HEK293 (cell line): ENCODE data around the gene TFG.

Experiments
- CTCF ChIA-PET: fragments of 350-600 bp; formaldehyde crosslinking; extraction: SDS; loops from one replicate; lab custom pipeline; 2021; ENCODE audit warnings: antibody characterized with exemption; lab: Yijun Ruan, JAX
- POLR2A ChIA-PET: fragments of 300-600 bp; formaldehyde crosslinking; extraction: SDS; loops from one replicate; lab custom pipeline; 2020; ENCODE audit warnings: antibody characterized with exemption, inconsistent platforms; lab: Yijun Ruan, JAX
- H3K27ac ChIP-seq: fragments of 200-500 bp; sonication (Bioruptor generic); 2 replicates; pipeline ENCODE4 v1.5.1; 2014; ENCODE audit warnings: low read depth, low read length, control low read depth, inconsistent platforms; ENCODE audit errors: extremely low read depth
- H3K36me3 ChIP-seq, 2 experiments: fragments of 200-500 bp in 1 of 2; sonication (Bioruptor generic) in 1 of 2; 1 replicate in 1 of 2; 2 replicates in 1 of 2; pipeline ENCODE4 v1.5.1; 2014 to 2017; ENCODE audit warnings: inconsistent platforms in 2 of 2, low read length in 2 of 2; ENCODE audit not compliant: control insufficient read depth in 2 of 2, insufficient read depth in 1 of 2
- H3K4me1 ChIP-seq: fragments of 200-500 bp; sonication (Bioruptor generic); 2 replicates; pipeline ENCODE4 v1.5.1; 2014; ENCODE audit warnings: mild to moderate bottlenecking, low read length, inconsistent platforms; ENCODE audit not compliant: control insufficient read depth, insufficient read depth
- H3K4me3 ChIP-seq: 2 replicates; pipeline ENCODE4 v1.5.1; 2011; ENCODE audit warnings: low read depth, mild to moderate bottlenecking, control low read depth, low read length, moderate library complexity
- H3K9me3 ChIP-seq: fragments of 200-500 bp; sonication (Bioruptor generic); 2 replicates; pipeline ENCODE4 v1.5.1; 2014; ENCODE audit warnings: low read depth, low read length, inconsistent platforms; ENCODE audit not compliant: control insufficient read depth, insufficient read depth
- ZBTB20 ChIP-seq: fragments of 450-650 bp; formaldehyde crosslinking; IDR thresholded peaks from 2 replicates; pipeline ENCODE4 v1.5.1; 2016; ENCODE audit warnings: missing biosample characterization, missing genetic modification characterization
- ZEB2 ChIP-seq: fragments of 450-650 bp; formaldehyde crosslinking; IDR thresholded peaks from 2 replicates; pipeline ENCODE4 v1.5.1; 2016; ENCODE audit warnings: missing biosample characterization, missing genetic modification characterization
- ZNF10 ChIP-seq: fragments of 450-650 bp; formaldehyde crosslinking; IDR thresholded peaks from 2 replicates; pipeline ENCODE4 v1.5.1; 2017; ENCODE audit warnings: missing biosample characterization, missing genetic modification characterization
- ZNF202 ChIP-seq: fragments of 450-650 bp; formaldehyde crosslinking; IDR thresholded peaks from 2 replicates; pipeline ENCODE4 v1.5.1; 2016; ENCODE audit warnings: missing biosample characterization, missing genetic modification characterization, borderline replicate concordance
- ZNF214 ChIP-seq: fragments of 450-650 bp; formaldehyde crosslinking; IDR thresholded peaks from 2 replicates; pipeline ENCODE4 v1.5.1; 2017; ENCODE audit warnings: missing biosample characterization, mild to moderate bottlenecking, missing genetic modification characterization, borderline replicate concordance
- ZNF221 ChIP-seq: fragments of 450-650 bp; formaldehyde crosslinking; IDR thresholded peaks from 2 replicates; pipeline ENCODE4 v1.5.1; 2017; ENCODE audit warnings: missing biosample characterization, missing genetic modification characterization, borderline replicate concordance
- ZNF248 ChIP-seq: fragments of 450-650 bp; formaldehyde crosslinking; IDR thresholded peaks from 2 replicates; pipeline ENCODE4 v1.5.1; 2017; ENCODE audit warnings: missing biosample characterization, missing genetic modification characterization
- ZNF26 ChIP-seq: fragments of 450-650 bp; formaldehyde crosslinking; IDR thresholded peaks from 2 replicates; pipeline ENCODE4 v1.5.1; 2016; ENCODE audit warnings: missing biosample characterization, missing genetic modification characterization
- ZNF311 ChIP-seq: fragments of 450-650 bp; formaldehyde crosslinking; IDR thresholded peaks from 2 replicates; pipeline ENCODE4 v1.5.1; 2017; ENCODE audit warnings: missing biosample characterization, missing genetic modification characterization, borderline replicate concordance
- ZNF416 ChIP-seq: fragments of 450-650 bp; formaldehyde crosslinking; IDR thresholded peaks from 2 replicates; pipeline ENCODE4 v1.5.1; 2016; ENCODE audit warnings: missing biosample characterization, missing genetic modification characterization
- ZNF501 ChIP-seq: fragments of 450-650 bp; formaldehyde crosslinking; IDR thresholded peaks from 2 replicates; pipeline ENCODE4 v1.5.1; 2016; ENCODE audit warnings: missing biosample characterization, missing genetic modification characterization
- ZNF621 ChIP-seq: fragments of 450-650 bp; formaldehyde crosslinking; IDR thresholded peaks from 2 replicates; pipeline ENCODE4 v1.5.1; 2017; ENCODE audit warnings: missing biosample characterization, missing genetic modification characterization
- ZNF626 ChIP-seq: fragments of 450-650 bp; sonication (Bioruptor Pico); formaldehyde crosslinking; IDR thresholded peaks from 2 replicates; pipeline ENCODE4 v1.5.1; 2018; ENCODE audit warnings: missing biosample characterization, missing genetic modification characterization, inconsistent platforms
- ZNF629 ChIP-seq: fragments of 450-650 bp; formaldehyde crosslinking; IDR thresholded peaks from 2 replicates; pipeline ENCODE4 v1.5.1; 2017; ENCODE audit warnings: missing biosample characterization, missing genetic modification characterization
- ZNF707 ChIP-seq: fragments of 450-650 bp; formaldehyde crosslinking; IDR thresholded peaks from 2 replicates; pipeline ENCODE4 v1.5.1; 2016; ENCODE audit warnings: missing biosample characterization, missing genetic modification characterization
- ZNF843 ChIP-seq: fragments of 450-650 bp; formaldehyde crosslinking; IDR thresholded peaks from 2 replicates; pipeline ENCODE4 v1.5.1; 2016; ENCODE audit warnings: missing biosample characterization, missing genetic modification characterization
- ZSCAN5A ChIP-seq: fragments of 450-650 bp; formaldehyde crosslinking; IDR thresholded peaks from 2 replicates; pipeline ENCODE4 v1.5.1; 2016; ENCODE audit warnings: missing biosample characterization, missing genetic modification characterization
- TF ChIP-seq, protein P1 (sequence below): fragments of 450-650 bp; formaldehyde crosslinking; conservative IDR thresholded peaks from 2 replicates; pipeline ENCODE4 v1.5.1; 2016; ENCODE audit warnings: low read depth, missing biosample characterization, missing genetic modification characterization
- TF ChIP-seq, protein P2 (sequence below): fragments of 450-650 bp; formaldehyde crosslinking; optimal IDR thresholded peaks from 2 replicates; pipeline ENCODE3; 2016; ENCODE audit warnings: missing biosample characterization, mild to moderate bottlenecking, missing genetic modification characterization
- TF ChIP-seq, protein P3 (sequence below): fragments of 450-650 bp; formaldehyde crosslinking; IDR thresholded peaks from 2 replicates; pipeline ENCODE4 v1.5.1; 2016; ENCODE audit warnings: missing biosample characterization, missing genetic modification characterization
- TF ChIP-seq, protein P4 (sequence below): fragments of 450-650 bp; formaldehyde crosslinking; IDR thresholded peaks from 2 replicates; pipeline ENCODE4 v1.5.1; 2016; ENCODE audit warnings: missing biosample characterization, missing genetic modification characterization, low read depth

Gene TFG

GRCh38 chr3:100782348-100782747 lies 73.1 kb downstream of the TFG start:
- ChIA-PET CTCF (interaction anchor here (0.6 to 0.7 kb wide), 4 partner anchors 9 to 170 kb away, joined by 3 to 4 read pairs (median 3); no protein-coding TSS in a partner anchor), POLR2A (no interaction called here)
- H3K4me1 ChIP-seq: no peaks in the 10 kb centered on the region
- no peak overlapping the region for H3K4me3 ChIP-seq
- TF ChIP-seq, protein P1, sequence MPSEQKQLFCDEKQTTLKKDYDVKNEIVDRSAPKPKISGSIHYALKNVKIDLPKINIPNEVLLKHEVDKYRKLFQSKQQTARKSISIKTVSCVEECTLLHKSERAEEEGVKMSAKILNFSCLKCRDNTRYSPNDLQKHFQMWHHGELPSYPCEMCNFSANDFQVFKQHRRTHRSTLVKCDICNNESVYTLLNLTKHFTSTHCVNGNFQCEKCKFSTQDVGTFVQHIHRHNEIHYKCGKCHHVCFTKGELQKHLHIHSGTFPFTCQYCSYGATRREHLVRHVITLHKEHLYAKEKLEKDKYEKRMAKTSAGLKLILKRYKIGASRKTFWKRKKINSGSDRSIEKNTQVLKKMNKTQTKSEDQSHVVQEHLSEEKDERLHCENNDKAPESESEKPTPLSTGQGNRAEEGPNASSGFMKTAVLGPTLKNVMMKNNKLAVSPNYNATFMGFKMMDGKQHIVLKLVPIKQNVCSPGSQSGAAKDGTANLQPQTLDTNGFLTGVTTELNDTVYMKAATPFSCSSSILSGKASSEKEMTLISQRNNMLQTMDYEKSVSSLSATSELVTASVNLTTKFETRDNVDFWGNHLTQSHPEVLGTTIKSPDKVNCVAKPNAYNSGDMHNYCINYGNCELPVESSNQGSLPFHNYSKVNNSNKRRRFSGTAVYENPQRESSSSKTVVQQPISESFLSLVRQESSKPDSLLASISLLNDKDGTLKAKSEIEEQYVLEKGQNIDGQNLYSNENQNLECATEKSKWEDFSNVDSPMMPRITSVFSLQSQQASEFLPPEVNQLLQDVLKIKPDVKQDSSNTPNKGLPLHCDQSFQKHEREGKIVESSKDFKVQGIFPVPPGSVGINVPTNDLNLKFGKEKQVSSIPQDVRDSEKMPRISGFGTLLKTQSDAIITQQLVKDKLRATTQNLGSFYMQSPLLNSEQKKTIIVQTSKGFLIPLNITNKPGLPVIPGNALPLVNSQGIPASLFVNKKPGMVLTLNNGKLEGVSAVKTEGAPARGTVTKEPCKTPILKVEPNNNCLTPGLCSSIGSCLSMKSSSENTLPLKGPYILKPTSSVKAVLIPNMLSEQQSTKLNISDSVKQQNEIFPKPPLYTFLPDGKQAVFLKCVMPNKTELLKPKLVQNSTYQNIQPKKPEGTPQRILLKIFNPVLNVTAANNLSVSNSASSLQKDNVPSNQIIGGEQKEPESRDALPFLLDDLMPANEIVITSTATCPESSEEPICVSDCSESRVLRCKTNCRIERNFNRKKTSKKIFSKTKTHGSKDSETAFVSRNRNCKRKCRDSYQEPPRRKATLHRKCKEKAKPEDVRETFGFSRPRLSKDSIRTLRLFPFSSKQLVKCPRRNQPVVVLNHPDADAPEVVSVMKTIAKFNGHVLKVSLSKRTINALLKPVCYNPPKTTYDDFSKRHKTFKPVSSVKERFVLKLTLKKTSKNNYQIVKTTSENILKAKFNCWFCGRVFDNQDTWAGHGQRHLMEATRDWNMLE (tag by site-specific recombination): no peak
- TF ChIP-seq ZNF221 (tag by site-specific recombination): no peak
- no peak for TF ChIP-seq ZNF843
- no peak for TF ChIP-seq ZEB2 (tag by site-specific recombination)
- TF ChIP-seq ZNF501 (tag by site-specific recombination): no peak
- no peak for TF ChIP-seq ZNF26 (tag by site-specific recombination)
- TF ChIP-seq ZNF416 (tag by site-specific recombination): no peak
- TF ChIP-seq ZNF202 (tag by site-specific recombination): no peak
- no peaks in the 10 kb centered on the region for H3K36me3 ChIP-seq
- H3K9me3 ChIP-seq: no peaks in the 10 kb centered on the region
- H3K27ac ChIP-seq: no peak overlapping the region

GRCh38 chr3:100782906-100783305 lies 73.6 kb downstream of the TFG start:
- Histone ChIP-seq H3K4me3 (no peak overlapping the region), H3K36me3 (no peaks in the 10 kb centered on the region), H3K27ac (no peak overlapping the region), H3K9me3 (no peaks in the 10 kb centered on the region), H3K4me1 (no peaks in the 10 kb centered on the region)
- ChIA-PET POLR2A (no interaction called here), CTCF (no interaction called here)
- no peak for TF ChIP-seq ZNF248
- TF ChIP-seq ZBTB20 (tag by site-specific recombination): no peak
- no peak for TF ChIP-seq ZNF214
- TF ChIP-seq ZNF311 (tag by site-specific recombination): no peak
- TF ChIP-seq ZNF621: no peak
- no peak for TF ChIP-seq ZNF626 (tag by site-specific recombination)
- TF ChIP-seq ZNF629 (tag by site-specific recombination): no peak
- no peak for TF ChIP-seq ZNF707 (tag by site-specific recombination)
- TF ChIP-seq ZNF10 (tag by site-specific recombination): no peak
- TF ChIP-seq ZSCAN5A (tag by site-specific recombination): no peak
- TF ChIP-seq, protein P2, sequence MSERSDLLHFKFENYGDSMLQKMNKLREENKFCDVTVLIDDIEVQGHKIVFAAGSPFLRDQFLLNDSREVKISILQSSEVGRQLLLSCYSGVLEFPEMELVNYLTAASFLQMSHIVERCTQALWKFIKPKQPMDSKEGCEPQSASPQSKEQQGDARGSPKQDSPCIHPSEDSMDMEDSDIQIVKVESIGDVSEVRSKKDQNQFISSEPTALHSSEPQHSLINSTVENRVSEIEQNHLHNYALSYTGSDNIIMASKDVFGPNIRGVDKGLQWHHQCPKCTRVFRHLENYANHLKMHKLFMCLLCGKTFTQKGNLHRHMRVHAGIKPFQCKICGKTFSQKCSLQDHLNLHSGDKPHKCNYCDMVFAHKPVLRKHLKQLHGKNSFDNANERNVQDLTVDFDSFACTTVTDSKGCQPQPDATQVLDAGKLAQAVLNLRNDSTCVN (tag by site-specific recombination): no peak
- TF ChIP-seq, protein P3, sequence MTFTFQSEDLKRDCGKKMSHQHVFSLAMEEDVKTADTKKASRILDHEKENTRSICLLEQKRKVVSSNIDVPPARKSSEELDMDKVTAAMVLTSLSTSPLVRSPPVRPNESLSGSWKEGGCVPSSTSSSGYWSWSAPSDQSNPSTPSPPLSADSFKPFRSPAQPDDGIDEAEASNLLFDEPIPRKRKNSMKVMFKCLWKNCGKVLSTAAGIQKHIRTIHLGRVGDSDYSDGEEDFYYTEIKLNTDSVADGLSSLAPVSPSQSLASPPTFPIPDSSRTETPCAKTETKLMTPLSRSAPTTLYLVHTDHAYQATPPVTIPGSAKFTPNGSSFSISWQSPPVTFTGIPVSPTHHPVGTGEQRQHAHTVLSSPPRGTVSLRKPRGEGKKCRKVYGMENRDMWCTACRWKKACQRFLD (tag by site-specific recombination): no peak
- TF ChIP-seq, protein P4, sequence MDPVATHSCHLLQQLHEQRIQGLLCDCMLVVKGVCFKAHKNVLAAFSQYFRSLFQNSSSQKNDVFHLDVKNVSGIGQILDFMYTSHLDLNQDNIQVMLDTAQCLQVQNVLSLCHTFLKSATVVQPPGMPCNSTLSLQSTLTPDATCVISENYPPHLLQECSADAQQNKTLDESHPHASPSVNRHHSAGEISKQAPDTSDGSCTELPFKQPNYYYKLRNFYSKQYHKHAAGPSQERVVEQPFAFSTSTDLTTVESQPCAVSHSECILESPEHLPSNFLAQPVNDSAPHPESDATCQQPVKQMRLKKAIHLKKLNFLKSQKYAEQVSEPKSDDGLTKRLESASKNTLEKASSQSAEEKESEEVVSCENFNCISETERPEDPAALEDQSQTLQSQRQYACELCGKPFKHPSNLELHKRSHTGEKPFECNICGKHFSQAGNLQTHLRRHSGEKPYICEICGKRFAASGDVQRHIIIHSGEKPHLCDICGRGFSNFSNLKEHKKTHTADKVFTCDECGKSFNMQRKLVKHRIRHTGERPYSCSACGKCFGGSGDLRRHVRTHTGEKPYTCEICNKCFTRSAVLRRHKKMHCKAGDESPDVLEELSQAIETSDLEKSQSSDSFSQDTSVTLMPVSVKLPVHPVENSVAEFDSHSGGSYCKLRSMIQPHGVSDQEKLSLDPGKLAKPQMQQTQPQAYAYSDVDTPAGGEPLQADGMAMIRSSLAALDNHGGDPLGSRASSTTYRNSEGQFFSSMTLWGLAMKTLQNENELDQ (tag by site-specific recombination): no peak
